Hematopoietic multipotent progenitor cell treated with erythropoietin and hydrocortisone succinate and interleukin-3 and kit ligand, for 17 days (in vitro differentiated cells): ENCODE measurements around the gene PTPRN2.
"Not testable (repeated sequence)": the region's sequence is repeated elsewhere in the genome, so short reads cannot be mapped to it uniquely, and the experiment has no call there.

Experiments used
- DNase-seq: peaks from one replicate; pipeline ENCODE4 v3.0.0-alpha.2; 2015; ENCODE audit warnings: low spot score

Gene PTPRN2

DNA sequence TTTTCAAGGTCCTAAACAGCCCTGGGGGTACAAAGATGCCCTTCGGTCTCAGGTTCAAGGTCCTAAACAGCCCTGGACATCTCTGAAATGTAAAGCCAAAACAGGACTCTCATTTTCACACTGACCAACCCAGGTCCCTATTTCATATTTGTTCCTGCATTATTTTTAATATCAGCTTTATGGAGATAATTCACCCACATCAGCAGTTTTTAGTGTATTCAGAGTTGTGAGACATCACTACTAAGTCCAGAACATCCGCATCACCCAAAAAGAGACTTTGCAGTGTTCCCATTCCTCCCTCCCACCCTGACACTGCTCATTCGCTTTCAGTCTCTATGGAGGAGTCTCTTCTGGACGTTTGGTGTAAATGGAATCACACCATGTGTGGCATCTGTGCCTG is 420.2 kb downstream of the PTPRN2 start:
- no peak for DNase-seq

DNA sequence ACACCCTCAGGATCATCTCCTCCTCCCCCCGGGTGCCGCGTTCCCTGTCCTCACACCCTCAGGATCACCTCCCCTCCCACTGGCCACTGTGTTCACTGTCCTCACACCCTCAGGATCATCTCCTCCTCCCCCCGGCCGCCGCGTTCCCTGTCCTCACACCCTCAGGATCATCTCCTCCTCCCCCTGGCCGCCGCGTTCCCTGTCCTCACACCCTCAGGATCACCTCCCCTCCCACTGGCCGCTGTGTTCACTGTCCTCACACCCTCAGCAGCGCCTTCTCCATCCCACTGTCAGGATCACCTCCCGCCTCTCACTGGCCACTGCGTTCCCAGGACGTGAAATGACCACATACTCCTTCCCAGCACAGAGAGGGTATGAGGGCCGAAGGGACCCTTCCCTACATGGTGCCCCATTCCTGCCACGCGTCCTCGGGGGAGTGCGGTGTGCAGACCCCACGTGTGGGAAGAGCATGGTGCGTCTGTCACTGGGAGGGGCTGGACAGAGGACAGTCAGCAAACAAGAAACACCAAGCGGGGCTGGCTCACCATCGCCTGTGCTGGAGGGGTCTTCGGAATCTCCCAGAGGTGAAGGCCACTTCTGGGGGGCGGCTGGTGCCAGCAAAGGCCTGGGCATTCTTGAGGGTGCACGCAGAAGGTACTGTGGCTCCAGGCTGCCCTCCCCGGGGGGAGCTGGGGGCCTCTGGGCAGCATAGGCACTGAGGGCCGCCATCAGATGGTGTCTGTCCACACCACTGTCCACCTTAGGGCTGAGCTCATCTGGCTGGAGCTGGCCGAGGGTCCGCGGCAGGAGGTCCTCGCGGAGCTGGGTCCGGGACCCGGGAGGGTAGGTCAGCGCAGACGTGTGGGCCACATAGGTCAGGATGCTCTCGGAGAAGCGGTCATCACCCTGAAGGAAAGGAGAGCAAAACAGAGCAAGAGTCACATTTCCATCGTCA is 421.0 kb downstream of the PTPRN2 start:
- DNase-seq: no peak

- no peak for DNase-seq
These were observed 421.9 kb downstream of the PTPRN2 start for GRCh38 chr7:158165711-158166110.

DNA sequence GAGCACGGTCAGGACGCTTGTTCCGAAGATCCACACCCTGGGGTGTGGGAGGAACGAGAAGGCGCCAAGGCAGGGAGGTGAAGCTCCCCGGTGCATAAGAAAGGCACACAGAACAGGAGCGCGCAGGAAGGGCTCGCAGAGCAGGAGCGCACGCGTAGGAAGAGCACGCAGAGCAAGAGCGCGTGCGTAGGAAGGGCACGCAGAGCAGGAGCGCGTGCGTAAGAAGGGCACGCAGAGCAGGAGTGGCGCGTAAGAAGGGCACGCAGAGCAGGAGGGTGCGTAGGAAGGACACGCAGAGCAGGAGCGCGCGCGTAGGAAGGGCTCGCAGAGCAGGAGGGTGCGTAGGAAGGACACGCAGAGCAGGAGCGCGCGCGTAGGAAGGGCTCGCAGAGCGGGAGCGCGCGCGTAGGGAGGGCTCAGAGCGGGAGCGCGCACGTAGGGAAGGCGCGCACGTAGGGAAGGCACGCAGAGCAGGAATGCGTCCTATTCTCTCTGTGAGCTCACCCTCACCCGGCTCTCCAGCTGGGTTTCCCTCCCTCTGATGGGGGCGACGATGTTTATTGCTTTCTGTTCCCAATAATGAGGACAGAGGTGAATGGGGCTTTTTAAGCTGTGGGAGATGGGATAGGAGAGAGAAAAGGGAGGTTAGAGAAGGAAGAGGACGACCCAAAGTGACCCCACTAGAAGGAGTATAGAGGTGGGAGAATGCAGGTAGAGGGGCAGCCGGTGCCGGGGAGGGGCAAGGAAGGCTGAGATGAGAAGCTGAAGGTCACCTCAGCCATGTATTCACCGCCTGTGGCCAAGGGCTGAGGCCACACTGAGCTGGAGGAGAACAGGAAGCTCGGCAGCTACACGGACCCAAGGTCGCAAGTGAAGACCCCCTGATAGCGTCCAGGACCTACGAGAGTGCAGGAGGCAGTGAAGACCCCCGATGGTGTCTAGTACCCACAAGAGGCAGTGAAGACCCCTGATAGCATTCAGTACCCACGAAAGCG is 423.2 kb downstream of the PTPRN2 start:
- DNase-seq: no peak

DNA sequence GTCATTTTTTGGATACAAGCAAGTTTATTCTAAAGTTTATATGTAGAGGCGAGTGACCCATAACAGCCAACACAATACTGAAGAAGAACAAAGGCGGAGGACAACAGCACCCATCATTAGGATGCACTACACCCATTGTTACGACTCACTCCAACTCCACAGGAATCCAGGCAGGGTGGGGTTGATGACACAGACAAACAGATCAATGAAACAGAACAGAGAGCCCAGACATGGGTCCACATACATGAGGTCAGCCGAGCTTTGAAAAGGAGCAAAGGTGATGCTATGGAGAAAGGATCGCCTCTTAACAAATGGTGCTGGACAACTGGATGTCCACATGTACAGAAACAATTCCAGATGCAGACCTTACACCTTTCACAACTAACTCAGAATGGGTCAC is 426.4 kb downstream of the PTPRN2 start:
- DNase-seq: no peak

DNA sequence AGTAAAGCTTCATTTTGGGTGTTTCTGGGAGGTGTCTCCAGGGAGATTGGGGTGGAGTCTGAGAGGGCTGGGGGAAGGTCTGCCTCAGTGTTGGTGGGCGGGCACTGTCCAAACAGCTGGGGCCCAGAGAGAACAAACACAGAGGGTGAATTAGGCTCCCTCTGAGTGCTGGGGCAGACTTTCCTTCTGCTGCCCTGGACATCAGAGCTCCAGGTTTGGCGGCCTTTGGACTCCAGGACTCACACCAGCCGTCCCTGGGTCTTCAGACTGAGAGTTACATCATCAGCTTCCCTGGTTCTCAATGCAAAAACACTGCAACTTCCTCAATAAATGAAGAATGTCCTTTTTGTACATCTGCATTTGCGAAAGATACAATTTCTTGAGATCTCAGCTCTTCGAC is 427.4 kb downstream of the PTPRN2 start:
- DNase-seq: no peak

- no peak for DNase-seq
These were observed 430.2 kb downstream of the PTPRN2 start for GRCh38 chr7:158157460-158157859.

DNA sequence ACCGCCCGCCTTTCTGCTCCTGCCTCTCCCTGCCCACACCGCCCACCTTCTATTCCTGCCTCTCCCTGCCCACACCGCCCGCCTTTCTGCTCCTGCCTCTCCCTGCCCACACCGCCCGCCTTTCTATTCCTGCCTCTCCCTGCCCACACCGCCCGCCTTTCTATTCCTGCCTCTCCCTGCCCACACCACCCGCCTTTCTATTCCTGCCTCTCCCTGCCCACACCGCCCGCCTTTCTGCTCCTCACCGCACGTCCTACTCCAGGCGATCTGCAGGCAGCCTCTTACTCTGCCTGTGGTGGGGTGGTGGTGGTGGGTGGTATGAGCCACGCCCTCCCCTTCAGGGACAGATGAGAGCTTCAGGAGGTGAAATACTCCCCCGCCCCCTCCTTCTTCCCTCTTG is 436.4 kb downstream of the PTPRN2 start:
- not testable (repeated sequence) for DNase-seq

DNA sequence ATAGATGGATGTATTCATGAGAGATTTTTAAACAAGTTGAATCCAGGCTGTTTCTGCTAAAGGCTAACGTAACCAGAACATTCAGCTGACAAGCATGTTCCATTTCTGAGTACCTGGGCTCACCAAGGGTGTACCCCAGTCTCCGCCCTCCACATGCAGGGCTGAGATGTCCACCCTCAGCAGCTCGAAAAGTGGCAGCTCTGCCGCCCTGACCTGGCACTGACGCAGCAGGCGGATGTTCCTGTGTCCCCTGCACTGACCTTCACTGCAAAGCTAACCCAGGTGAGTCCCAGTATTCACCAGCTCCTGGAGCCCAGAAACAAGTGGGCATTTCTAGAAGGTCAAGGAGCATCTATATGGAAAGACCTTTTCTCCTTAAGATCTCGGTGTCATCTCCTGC is 437.4 kb downstream of the PTPRN2 start:
- no peak for DNase-seq

- DNase-seq: not testable (repeated sequence)
These were observed 440.2 kb downstream of the PTPRN2 start for GRCh38 chr7:158147431-158147830.

DNA sequence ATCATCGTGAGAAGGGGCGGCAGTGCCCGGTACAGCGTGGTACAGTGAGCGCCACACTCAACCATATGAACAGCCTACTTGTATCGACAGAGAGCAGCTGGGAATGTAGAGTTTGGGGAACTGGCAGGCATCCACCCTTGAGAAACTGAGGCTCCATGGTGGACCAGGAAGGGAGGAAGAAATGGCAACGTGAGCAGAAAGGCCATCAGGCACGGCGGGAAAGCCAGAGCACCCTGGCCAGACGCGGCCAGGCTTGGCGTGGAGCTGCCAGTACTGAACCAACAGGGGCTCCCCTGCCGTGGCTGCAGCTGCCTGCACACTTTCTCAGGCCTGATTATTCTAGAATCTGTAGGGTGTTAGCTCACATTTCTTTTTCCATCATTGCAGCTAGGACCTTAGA is 442.3 kb downstream of the PTPRN2 start:
- no peak for DNase-seq

DNA sequence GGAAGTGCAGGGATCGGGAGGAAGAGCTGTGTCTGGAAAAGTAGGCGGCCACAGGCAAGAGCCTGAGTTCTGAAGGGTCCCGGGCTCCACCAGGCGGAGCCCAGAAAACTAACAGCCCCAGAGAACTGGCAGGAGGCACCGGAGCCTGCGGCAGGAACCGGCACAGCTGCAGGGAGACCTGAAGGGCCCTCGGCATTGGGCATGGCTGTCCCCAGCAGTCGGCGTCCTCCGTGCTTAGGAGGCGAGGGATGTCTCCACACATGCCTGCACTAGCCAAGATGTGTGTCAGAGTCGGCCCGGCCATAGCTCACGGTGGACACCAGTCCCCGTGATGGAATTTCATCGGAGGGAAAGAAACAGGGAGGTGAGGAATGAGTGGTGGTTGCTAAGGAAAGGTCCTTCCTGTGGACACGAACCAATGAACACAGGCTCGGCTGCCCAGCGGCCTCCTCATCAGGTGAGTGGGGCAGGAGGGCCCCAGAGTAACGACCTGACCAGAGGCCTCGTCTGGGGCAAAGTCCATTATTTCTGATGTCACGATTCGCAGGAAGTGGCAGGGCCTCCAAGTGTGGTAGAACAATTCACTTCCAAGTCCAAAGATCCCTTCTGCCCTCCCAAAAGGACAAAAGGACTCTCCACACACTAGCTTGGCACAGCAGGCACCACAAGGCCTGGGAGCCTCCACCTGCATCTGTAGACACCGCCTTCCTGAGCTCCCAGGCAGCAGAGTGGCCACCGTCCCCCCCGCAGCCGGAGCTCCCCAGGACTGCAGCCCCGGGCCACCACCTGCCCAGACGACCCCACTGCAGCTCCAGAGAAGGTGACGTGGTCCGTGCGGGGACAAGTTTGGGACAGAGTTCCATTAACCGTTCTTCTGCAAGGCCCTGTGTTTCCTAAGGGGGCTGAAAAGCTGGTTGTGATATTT is 444.2 kb downstream of the PTPRN2 start:
- DNase-seq: no peak

GRCh38 chr7:158142657-158143056 is 445.0 kb downstream of the PTPRN2 start:
- no peak for DNase-seq

GRCh38 chr7:158141806-158142518 is 445.7 kb downstream of the PTPRN2 start:
- DNase-seq: no peak

- DNase-seq: no peak
These were observed 446.4 kb downstream of the PTPRN2 start for GRCh38 chr7:158141221-158141582.

DNA sequence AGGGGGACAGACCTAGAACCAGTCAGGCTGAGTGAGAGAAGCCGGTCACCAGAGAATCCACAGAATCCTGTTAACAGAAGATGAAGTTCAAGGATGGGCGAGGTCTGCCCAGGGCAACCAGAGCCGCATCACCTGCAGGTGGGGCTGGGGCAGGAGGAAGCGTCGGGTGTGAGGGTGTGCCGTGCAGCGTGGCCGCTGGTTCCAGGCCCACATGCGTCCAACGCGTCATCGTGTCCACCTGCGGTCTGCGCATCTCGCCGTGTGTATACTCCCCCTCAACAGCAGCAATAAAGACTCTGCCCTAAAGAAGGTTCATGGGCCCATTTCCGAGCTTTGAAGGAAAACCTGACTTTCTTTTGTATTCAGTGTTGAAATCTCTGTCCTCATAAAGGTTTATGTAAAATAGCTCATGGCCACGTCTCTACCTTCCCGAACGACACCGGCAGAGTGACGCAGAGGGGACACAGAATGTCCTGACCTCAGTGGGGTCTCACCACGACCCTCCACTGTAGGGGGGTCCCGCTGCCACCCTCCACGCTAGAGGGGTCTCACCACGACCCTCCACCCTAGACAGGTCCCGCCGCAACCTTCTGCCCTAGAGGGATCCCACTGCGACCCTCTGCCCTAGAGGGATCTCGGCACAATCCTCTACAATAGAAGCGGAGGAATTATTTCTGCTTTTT is 446.9 kb downstream of the PTPRN2 start:
- DNase-seq: no peak

DNA sequence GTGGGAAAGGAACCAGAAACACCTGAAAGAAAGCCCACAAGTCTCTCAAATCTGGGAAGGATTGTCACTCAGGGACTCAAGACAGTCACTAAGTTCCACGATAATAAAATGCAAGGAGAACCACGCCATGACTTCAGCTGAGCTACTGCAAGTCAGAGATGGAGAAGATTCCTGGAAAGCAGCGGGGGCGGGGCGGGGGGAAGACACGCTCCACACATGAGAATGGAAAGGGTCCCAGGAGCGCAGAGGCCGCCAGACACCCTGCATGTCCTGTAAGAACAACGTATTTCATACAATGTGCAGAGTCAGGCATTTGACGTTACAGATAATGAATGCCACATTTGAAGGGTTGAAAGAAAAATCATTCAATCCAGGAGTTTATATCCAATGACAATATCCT is 448.1 kb downstream of the PTPRN2 start:
- DNase-seq: no peak

DNA sequence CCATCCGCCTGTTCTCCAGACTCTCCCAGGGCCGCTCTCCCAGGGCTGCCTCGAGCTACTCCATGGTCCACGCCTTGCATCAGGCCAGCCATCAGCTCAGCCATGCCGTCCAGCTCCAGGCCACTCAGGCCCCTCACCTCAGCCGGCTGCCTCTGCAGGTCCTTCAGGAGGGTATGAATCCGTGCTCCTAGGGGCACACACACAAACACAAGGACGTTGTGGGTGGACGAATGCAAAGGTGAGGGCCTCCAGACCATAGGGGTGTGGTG is 449.4 kb downstream of the PTPRN2 start:
- DNase-seq: no peak

- DNase-seq: no peak
These were observed 449.9 kb downstream of the PTPRN2 start for GRCh38 chr7:158137516-158138328.

GRCh38 chr7:158135931-158136330 is 451.7 kb downstream of the PTPRN2 start:
- DNase-seq: no peak
